Stimulated activated CD8-positive, alpha-beta memory T cell treated with anti-CD3 and anti-CD28 coated beads, Interleukin-7, amount 100 ng/mL, for 48 hours (primary cell): ENCODE data around the gene TRABD2B.

ENCODE experiments used
- DNase-seq, 2 donors: peaks; one replicate each; pipeline ENCODE4 v3.0.0-alpha.2; 2020; ENCODE audit warnings: low read depth in 1 of 2; ENCODE audit errors: extremely low read depth in 1 of 2

TRABD2B gene

GRCh38 chr1:47997289-47998200 is at the start of gene TRABD2B:
Gene TRABD2B (minus strand): TSS chr1:47997385.
- DNase-seq = peak; percentile 19 to 34

- no peak for DNase-seq
Observed at GRCh38 chr1:48044311-48044710, 47.1 kb upstream of the TRABD2B start.

GRCh38 chr1:48043622-48044021 is 46.4 kb upstream of the TRABD2B start:
- no peak for DNase-seq

- DNase-seq = no peak
Observed at GRCh38 chr1:48040154-48040553, 43.0 kb upstream of the TRABD2B start.

GRCh38 chr1:48039088-48040054 is 42.2 kb upstream of the TRABD2B start:
- DNase-seq = no peak

GRCh38 chr1:48038270-48038767 is 41.1 kb upstream of the TRABD2B start:
- DNase-seq = no peak

- no peak for DNase-seq
Observed at GRCh38 chr1:48036710-48037355, 39.6 kb upstream of the TRABD2B start.

- DNase-seq = no peak
Observed at GRCh38 chr1:48035371-48036141, 38.4 kb upstream of the TRABD2B start.

- DNase-seq = no peak
Observed at GRCh38 chr1:48033495-48034045, 36.4 kb upstream of the TRABD2B start.

- DNase-seq = no peak
Observed at GRCh38 chr1:48031676-48032075, 34.5 kb upstream of the TRABD2B start.

GRCh38 chr1:48030696-48031365 is 33.6 kb upstream of the TRABD2B start:
- no peak for DNase-seq

- DNase-seq = no peak
Observed at GRCh38 chr1:48030211-48030610, 33.0 kb upstream of the TRABD2B start.

GRCh38 chr1:48028218-48029069 is 31.3 kb upstream of the TRABD2B start:
- DNase-seq = no peak

- no peak for DNase-seq
Observed at GRCh38 chr1:48027533-48027835, 30.3 kb upstream of the TRABD2B start.

- DNase-seq = no peak
Observed at GRCh38 chr1:48026701-48027532, 29.7 kb upstream of the TRABD2B start.

GRCh38 chr1:48026275-48026674 is 29.1 kb upstream of the TRABD2B start:
- no peak for DNase-seq

GRCh38 chr1:48025076-48025475 is 27.9 kb upstream of the TRABD2B start:
- no peak for DNase-seq

GRCh38 chr1:48023488-48023887 is 26.3 kb upstream of the TRABD2B start:
- no peak for DNase-seq
